Astrocyte of the spinal cord (primary cell): ENCODE results near the gene CECR2.

Experiments
- DNase-seq: peaks from one replicate; pipeline ENCODE4 v3.0.0; 2011; ENCODE audit warnings: low read depth, low spot score
- H3K4me3 ChIP-seq: 2 replicates; pipeline ENCODE4 v1.5.1; 2011; ENCODE audit warnings: low read depth, mild to moderate bottlenecking, low read length, moderate library complexity
- in situ Hi-C: cut with HindIII; loops from 2 replicates; pipeline ENCODE4 v1.10.0; 2017; ENCODE audit warnings: low sequenced_read_pairs
- TF ChIP-seq, protein P1 (sequence below): IDR thresholded peaks from 2 replicates; pipeline ENCODE4 v1.5.1; 2012; ENCODE audit warnings: low read depth, mild to moderate bottlenecking, low read length, inconsistent platforms

CECR2 gene

DNA sequence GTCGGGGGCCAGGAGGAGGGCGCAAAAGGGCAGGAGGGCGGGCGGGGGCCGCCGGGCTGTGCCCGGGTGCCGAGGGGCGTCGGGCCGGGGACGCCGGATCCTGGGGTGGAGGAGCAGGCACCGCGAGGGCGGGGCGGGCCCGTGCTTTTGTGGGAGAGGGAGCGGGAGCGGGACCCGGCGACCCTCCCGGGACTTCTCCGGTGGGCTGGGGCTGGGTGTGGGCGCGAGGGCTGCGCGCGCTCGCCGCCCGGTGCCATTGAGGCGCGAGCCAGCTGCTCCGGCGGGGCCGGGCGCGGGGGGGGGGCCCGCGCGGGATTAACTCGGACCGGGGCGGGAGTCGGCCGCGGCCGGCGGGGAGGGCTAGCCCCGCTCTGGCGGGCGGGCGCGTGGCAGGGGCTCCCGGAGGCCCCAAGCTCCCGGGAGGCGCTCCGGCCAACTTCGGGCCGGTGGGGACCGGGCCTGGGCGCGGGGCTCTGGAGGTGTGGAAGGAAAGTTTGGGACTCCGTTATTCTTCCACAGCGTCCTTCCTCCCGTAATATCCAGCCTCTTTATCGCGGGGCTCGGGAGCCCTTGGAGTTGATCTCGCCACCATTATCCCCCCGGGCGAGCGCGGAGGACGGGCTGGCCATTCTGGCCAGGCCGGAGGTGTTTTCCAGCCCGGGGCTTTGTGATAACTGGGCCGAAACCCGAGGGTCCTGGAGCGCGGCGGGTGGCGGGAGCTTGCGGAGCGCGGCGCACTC, 936 bp downstream of the CECR2 start:
- peak overlapping the region; percentile 33 for H3K4me3 ChIP-seq
- TF ChIP-seq, protein P1, sequence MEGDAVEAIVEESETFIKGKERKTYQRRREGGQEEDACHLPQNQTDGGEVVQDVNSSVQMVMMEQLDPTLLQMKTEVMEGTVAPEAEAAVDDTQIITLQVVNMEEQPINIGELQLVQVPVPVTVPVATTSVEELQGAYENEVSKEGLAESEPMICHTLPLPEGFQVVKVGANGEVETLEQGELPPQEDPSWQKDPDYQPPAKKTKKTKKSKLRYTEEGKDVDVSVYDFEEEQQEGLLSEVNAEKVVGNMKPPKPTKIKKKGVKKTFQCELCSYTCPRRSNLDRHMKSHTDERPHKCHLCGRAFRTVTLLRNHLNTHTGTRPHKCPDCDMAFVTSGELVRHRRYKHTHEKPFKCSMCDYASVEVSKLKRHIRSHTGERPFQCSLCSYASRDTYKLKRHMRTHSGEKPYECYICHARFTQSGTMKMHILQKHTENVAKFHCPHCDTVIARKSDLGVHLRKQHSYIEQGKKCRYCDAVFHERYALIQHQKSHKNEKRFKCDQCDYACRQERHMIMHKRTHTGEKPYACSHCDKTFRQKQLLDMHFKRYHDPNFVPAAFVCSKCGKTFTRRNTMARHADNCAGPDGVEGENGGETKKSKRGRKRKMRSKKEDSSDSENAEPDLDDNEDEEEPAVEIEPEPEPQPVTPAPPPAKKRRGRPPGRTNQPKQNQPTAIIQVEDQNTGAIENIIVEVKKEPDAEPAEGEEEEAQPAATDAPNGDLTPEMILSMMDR: no peak
- in situ Hi-C loops: no loop called here
- DNase-seq: no peak

DNA sequence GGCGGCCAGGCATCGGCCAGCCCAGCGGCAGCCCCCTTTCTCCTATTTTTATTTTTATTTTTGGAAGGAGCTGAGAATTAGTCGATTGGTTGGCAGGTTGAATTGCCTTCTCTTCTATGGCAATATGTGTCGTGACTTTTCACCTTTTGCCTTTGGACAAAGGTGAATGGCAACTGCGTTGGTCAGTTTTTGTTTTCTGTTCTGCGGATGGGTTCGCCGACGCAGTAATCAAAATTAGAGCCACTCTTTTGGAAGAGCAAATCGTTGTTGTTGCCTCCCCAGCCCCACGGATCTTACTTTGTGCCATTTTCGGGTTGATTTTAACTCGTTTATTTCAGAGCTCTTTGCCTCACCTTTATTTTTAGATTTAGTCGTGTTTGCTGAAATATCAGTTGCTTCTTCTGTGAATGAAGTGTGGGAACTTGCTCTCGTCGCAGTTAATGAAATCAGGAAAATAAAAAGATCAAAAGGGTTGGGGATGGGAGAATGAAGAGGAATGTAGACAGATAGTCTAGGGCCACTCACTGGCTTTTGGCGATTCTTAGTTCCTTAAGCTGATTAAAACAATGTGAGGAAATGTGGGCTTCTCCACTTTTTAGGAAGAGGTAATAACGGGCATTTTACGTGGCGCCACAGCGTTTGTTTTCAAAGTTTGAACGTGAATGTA, 1.6 kb downstream of the CECR2 start:
- DNase-seq: no peak
- TF ChIP-seq, protein P1: no peak
- in situ Hi-C loops: no loop called here
- H3K4me3 ChIP-seq: peak overlapping the region; percentile 33

DNA sequence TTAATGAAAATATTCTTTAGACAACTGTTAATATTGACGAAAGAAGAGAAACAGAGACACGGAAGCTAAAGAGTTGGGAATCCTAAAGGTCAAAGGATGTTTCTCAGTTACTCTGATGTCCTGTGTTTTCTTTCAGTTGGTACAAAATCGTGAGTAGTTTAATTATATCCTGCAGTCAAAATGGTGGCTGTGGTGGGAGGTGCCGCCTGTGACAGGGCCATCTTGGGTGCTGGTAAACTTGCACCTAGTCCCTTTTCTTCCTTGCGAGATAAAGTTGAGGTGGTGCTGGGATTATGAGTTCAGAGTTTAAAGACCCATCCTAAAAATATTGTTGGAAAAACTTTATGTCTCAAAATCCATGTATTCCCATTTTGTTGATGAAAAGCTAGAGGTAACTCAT, 2.2 kb downstream of the CECR2 start:
- TF ChIP-seq, protein P1: no peak
- H3K4me3 ChIP-seq: no peak overlapping the region
- in situ Hi-C loops: no loop called here
- no peak for DNase-seq

DNA sequence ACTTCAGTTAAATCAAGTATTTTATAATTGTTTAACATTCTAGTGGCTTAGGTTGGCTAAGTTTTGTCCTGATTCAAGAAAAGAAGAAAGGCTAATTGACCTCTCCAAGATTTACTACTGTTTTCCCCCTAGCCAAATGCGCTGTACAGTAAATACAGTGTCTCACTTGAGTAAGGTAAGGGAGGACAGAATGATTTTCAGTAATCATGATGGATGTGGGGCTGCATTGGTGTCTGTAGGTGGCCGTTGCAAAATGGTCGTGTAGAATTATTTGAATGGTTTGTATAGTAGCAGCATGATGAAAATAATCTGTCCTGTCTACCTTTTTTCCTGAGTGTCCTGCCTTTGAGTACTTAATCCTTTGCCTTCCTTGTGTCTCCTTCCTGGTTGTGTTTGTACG, 4.6 kb downstream of the CECR2 start:
- in situ Hi-C loops: no loop called here
- no peak overlapping the region for H3K4me3 ChIP-seq
- TF ChIP-seq, protein P1: no peak
- DNase-seq: no peak

DNA sequence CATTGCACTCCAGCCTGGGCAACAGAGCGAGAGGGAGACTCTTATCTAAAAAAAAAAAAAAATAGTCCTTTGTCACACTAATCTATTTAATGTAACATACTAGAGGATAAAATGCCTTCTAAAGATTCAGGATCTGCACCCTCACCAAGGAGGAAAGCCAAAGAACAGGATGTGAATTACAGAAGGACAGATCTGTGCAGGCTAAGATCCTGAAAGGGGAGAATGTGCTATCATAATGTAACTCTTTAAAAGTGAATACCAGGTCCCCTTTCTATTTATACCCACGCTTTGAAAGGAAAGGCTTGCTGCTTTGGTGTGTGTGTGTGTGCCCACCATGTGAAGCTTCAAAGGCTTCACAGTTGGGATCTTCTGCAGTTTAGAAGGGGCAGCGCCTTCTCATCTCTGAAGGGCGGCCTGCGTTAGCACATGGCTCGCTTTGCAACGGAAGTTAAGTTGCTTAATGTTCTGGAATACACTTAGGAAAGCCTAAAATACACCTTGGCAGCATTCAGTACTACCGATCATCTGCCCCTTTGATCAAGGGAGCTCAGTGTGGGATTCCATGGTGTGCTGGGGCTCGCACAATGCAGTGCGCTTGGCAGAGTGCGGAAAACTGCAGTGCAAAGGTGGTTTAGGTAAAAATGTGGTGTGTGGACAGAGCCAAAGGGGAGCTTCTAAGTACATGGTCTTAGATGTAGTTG, 6.8 kb downstream of the CECR2 start:
- TF ChIP-seq, protein P1: no peak
- no peak overlapping the region for H3K4me3 ChIP-seq
- DNase-seq: no peak
- in situ Hi-C loops: no loop called here

DNA sequence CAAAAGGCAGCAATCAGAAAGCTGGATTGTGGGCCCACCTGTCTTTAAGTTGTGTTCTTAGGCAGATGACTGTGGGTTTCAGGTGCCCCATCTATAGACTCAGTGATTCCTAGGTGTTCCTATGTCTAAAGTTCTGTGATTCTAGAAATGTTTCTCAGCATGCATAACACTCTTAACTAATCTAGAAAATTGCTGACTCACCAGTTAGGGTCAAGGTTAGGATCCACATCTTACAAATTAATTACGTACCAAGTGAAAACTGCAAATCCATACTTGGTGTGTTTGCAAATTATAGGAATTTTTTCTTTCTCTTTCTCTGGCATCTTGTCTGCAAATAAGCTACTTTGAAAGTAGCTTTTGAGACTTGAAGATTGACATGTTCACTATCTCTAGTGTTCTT, 7.7 kb downstream of the CECR2 start:
- DNase-seq: no peak
- in situ Hi-C loops: no loop called here
- TF ChIP-seq, protein P1: no peak
- no peak overlapping the region for H3K4me3 ChIP-seq
